Melanocyte of skin (primary cell): ENCODE results near the gene DNAJC30. TPM values are rescaled to one million over a fixed set of nuclear protein-coding genes. Genes with fewer than 3 reads are reported as not detected.

ENCODE experiments used
- small RNA-seq, 2 donors: library from RNA; depleted of rRNA; stranded (forward); fragments of <200 nt; gene quantifications; one replicate each; pipeline ENCODE3, GENCODE V24; 2012
- total RNA-seq, 2 donors: library from RNA; depleted of rRNA; stranded (reverse); fragments of >200 nt; gene quantifications; 2 replicates each; pipeline ENCODE4 v1.2.3, GENCODE V29; 2012

Gene DNAJC30
- total RNA-seq = 1 to 10 TPM; 2.8 to 3.7 TPM

DNA sequence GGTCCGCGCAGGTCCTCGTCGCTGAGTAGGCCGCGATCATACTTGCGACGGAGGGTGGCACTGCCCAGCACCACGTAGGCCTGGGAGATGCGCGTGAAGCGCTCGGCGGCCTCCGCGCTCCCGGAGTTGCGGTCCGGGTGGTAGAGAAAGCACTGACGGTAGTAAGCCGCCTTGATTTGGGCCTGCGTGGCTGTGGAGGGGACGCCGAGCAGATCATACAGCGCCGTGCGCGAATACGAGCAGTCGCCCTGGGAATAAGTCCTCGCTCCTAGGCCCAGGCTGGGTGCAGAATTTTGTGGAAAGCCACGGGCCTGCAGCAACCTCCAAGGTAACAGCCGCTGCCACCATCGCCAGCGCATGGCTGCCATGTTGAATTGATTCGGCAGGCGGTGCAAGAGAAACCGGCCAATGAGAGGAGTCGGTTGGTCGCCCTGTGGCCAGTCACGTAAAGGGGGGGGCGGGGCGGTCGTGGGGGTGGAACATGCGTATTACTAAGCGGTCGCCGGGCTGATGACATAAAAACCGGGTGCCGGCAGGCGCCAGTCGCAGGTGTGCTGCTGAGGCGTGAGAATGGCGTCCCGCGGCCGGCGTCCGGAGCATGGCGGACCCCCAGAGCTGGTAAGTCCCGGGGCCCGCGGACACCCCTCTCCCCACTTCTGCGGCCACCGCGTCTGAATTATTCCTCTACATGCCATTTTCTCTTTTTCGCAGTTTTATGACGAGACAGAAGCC, at the start of gene DNAJC30, which contains the start of gene BUD23:
DNAJC30 (minus strand) TSS at position 398 of the 732 bp plus-strand sequence; CDS start at position 368, 30 bp downstream.
BUD23 (plus strand) TSS at position 542 of the 732 bp plus-strand sequence; CDS start at position 571, 29 bp downstream.

DNA sequence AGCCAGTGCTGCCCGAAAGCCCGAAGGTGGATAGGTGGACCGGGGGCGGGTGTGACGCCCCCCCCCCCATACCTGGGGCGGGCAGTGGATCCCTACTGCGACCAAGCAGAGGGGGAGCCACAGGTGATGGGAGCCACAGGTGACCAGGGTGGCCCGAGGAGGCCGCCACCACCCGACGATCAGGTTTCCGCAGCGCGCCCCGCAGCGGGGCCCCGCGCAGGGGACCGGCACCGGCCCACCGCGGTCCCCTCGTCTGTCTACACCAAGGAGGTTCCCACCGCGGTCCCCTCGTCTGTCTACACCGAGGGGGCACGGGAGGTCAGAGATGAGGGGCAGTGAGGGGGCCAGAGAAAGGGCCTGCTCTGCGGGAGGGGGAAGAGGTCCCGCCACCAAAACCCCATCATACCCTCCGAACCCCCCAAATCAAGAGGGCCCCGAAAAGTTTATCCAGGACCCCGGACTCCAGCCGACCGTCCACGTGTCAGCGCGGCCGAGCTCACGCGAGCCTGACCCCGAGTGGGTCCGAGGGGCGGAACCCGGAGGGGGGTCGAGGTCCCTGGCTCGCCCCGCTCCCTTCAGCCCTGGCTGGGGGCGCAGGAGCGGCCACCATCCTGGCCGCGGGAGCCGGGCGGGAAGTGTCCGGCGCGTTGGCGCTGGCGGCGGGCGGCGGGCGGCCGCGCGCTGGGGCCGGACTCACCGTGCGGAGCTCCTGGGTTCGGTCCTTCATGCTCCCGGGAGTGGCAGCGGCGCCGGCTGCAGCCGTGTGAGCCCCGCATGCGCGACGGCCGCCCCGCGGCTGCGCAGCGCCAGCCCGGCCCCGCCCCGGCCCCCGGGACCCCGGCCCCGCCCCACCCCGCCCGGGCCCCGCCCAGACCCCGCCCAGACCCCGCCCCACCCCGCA, 35.9 kb upstream of the DNAJC30 start, which contains the start of gene STX1A:
STX1A (minus strand) TSS at position 765 of the 901 bp plus-strand sequence; CDS start at position 727, 38 bp downstream.

DNA sequence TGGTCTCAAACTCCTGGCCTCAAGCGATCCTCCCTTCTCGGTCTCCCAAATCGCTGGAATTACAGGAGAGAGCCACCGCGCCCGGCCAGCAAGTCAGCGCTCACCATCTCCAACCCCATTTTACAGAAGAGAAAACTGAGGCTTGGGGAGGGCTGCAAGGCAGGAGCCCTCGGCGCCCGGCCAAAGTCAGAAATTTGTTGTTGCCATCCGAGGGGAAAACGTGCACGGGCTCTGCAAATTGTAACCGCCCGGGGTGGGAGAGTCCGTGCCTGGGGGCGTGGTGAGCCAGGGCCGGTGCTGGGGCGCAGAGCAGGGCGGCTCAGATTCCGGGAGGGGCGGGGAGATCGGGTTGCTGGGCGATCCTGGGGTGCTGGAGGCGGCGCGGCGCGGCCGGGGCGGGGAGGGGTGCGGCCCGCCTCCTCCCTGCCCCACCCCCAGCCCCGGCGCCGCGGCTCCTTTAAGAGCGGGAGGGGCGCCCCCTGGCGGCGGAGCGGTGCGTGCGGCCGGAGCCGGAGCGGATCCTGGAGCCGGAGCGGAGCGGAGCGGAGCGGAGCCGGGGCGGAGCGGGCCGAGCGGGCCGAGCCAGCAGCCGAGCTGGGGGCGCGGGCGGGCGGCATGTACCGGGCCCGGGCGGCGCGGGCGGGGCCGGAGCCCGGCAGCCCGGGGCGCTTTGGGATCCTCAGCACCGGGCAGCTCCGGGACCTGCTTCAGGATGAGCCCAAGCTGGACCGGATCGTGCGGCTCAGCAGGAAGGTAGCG, 15.7 kb downstream of the DNAJC30 start, which contains the start of gene VPS37D:
VPS37D (plus strand) TSS at position 488 of the 759 bp plus-strand sequence; CDS start at position 616, 128 bp downstream.

Small RNA genes lying within 50 kb of the gene (small RNA-seq; reads per million reads assigned to genes)
- gene MIR4284 (0 to 0.04 reads per million in 2 donors), gene RN7SL265P (0 reads per million in 2 donors)

Other genes with a start within 250 kb of the DNAJC30 start
- gene FZD9, start 249.7 kb downstream of the DNAJC30 start, total RNA-seq = 10 to 100 TPM; 12.3 to 14.5 TPM
- 10 to 100 TPM; 45.8 to 57.3 TPM for gene BAZ1B, start 161.2 kb downstream of the DNAJC30 start, total RNA-seq
- gene BCL7B, start 125.8 kb downstream of the DNAJC30 start, total RNA-seq = 10 to 100 TPM; 20.0 to 26.3 TPM
- gene TBL2, start 104.9 kb downstream of the DNAJC30 start, total RNA-seq = 10 to 100 TPM; 62.3 to 86.9 TPM
- not detected for gene MLXIPL, start 58.9 kb downstream of the DNAJC30 start, total RNA-seq
- gene VPS37D, start 15.6 kb downstream of the DNAJC30 start, total RNA-seq = 1 to 10 TPM; 3.3 to 3.4 TPM
- 10 to 100 TPM; 40.3 to 53.3 TPM for gene BUD23, start 144 bp upstream of the DNAJC30 start, total RNA-seq
- gene STX1A, start 36.2 kb upstream of the DNAJC30 start, total RNA-seq = 1 to 10 TPM; 3.8 to 7.0 TPM
- 10 to 100 TPM in 1 of 2 donors, 1 to 10 TPM in 1; 10.0 to 20.0 TPM for gene ABHD11, start 55.3 kb upstream of the DNAJC30 start, total RNA-seq
- gene CLDN3, start 86.8 kb upstream of the DNAJC30 start, total RNA-seq = not detected
- gene CLDN4, start 147.5 kb upstream of the DNAJC30 start, total RNA-seq = under 1 TPM in 1 of 2 donors, not detected in 1; under 0.01 TPM
- gene METTL27, start 159.1 kb upstream of the DNAJC30 start, total RNA-seq = 1 to 10 TPM in 1 of 2 donors, not detected in 1; 5.0 TPM
- gene TMEM270, start 177.7 kb upstream of the DNAJC30 start, total RNA-seq = under 1 TPM in 1 of 2 donors, not detected in 1; 0.33 TPM